OCI-LY3 (cell line): ENCODE data around the gene TNNI2.

ENCODE experiments used
- H2AFZ ChIP-seq: fragments of 200-600, 300-600 bp; shearing (Covaris generic); 2 replicates; pipeline ENCODE4 v1.6.0; 2014; ENCODE audit warnings: antibody characterized with exemption, low read depth, low read length
- H3K27ac ChIP-seq: fragments of 200-600, 300-600 bp; sonication (generic); 2 replicates; pipeline ENCODE4 v1.5.1; 2014; ENCODE audit warnings: mild to moderate bottlenecking, low read length, moderate library complexity, mixed read lengths
- H3K27me3 ChIP-seq: fragments of 200-600, 300-600 bp; sonication (generic); 2 replicates; pipeline ENCODE4 v1.6.1; 2014; ENCODE audit warnings: low read depth, low read length, mixed read lengths
- H3K36me3 ChIP-seq: fragments of 200-600, 300-600 bp; sonication (generic); replicated peaks from 2 replicates; pipeline ENCODE3; 2014; ENCODE audit warnings: low read depth, low read length, mixed read lengths
- H3K4me1 ChIP-seq: fragments of 300-600, 200-600 bp; sonication (generic); 2 replicates; pipeline ENCODE4 v1.6.1; 2014; ENCODE audit warnings: low read length, mixed read lengths
- H3K4me2 ChIP-seq: fragments of 200-600, 300-600 bp; sonication (generic); 2 replicates; pipeline ENCODE4 v1.6.1; 2014; ENCODE audit warnings: low read length, mixed read lengths
- H3K4me3 ChIP-seq: fragments of 300-600, 200-600 bp; sonication (generic); 2 replicates; pipeline ENCODE4 v1.5.1; 2014; ENCODE audit warnings: antibody characterized with exemption, mild to moderate bottlenecking, low read length, moderate library complexity
- H3K79me2 ChIP-seq: fragments of 300-600, 200-600 bp; shearing (Covaris generic); 2 replicates; pipeline ENCODE4 v1.6.1; 2014; ENCODE audit warnings: mild to moderate bottlenecking, low read length, mixed read lengths
- H3K9ac ChIP-seq: fragments of 300-600, 200-600 bp; shearing (Covaris generic); 2 replicates; pipeline ENCODE4 v1.6.0; 2014; ENCODE audit warnings: mild to moderate bottlenecking, low read length, moderate library complexity
- H3K9me3 ChIP-seq: fragments of 200-600, 300-600 bp; shearing (Covaris generic); 2 replicates; pipeline ENCODE4 v1.6.1; 2014; ENCODE audit warnings: low read length, mixed read lengths; ENCODE audit not compliant: insufficient read depth
- H4K20me1 ChIP-seq: fragments of 200-600, 300-600 bp; sonication (generic); 2 replicates; pipeline ENCODE4 v1.6.1; 2016; ENCODE audit warnings: low read length, mixed read lengths; ENCODE audit not compliant: insufficient read depth
- EZH2phosphoT487 ChIP-seq: fragments of 200-600 bp; shearing (Covaris generic); IDR thresholded peaks from 2 replicates; pipeline ENCODE4 v1.6.1; 2018; ENCODE audit warnings: antibody characterized with exemption, mixed run types, low read depth
- TF ChIP-seq, protein P1 (sequence below): fragments of 200-600, 300-600 bp; sonication (generic); IDR thresholded peaks from 2 replicates; pipeline ENCODE4 v1.5.1; 2014; ENCODE audit warnings: antibody characterized with exemption, low read length, low read depth

The TNNI2 gene

DNA sequence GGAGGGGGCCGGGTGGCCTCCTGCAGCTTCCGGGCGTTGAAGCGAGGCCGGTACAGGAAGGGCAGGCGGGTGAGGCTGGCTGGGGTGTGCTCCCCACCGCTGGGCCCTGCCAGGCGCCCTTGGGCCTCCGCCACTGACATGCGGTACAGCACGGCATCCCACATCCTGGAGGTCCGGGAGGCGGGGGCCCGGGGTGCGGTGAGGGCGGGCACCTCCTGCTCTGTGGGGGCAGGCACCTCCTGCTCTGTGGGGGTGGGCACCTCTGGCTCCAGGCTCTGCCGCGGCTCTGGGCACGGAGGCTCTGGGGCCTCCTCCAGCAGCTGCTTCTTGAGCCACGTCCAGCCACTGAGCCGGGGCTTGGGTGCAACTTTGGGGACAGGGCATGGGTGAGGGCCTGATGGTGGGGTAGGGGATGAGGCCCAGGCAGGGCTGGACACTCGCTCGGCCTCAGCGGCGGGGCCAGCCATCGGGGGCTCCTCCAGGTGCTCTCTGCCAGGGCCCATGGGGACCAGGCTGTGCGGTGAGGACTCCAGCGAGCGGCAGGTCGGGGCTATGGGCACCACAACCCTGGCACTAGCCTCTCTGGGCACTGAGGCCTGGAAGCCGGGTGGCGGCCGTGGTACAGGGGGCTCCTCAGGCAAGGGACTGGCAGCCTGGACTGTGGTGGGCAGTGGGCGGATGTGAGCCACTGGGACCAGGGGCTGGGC lies 50.6 kb downstream of the TNNI2 start:
- H2AFZ ChIP-seq, result no peak overlapping the region
- no peak overlapping the region for H3K27ac ChIP-seq
- no peaks in the 10 kb centered on the region for H3K79me2 ChIP-seq
- TF ChIP-seq, protein P1, sequence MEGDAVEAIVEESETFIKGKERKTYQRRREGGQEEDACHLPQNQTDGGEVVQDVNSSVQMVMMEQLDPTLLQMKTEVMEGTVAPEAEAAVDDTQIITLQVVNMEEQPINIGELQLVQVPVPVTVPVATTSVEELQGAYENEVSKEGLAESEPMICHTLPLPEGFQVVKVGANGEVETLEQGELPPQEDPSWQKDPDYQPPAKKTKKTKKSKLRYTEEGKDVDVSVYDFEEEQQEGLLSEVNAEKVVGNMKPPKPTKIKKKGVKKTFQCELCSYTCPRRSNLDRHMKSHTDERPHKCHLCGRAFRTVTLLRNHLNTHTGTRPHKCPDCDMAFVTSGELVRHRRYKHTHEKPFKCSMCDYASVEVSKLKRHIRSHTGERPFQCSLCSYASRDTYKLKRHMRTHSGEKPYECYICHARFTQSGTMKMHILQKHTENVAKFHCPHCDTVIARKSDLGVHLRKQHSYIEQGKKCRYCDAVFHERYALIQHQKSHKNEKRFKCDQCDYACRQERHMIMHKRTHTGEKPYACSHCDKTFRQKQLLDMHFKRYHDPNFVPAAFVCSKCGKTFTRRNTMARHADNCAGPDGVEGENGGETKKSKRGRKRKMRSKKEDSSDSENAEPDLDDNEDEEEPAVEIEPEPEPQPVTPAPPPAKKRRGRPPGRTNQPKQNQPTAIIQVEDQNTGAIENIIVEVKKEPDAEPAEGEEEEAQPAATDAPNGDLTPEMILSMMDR, result no peak
- no peak for TF ChIP-seq EZH2phosphoT487
- no peak overlapping the region for H3K4me2 ChIP-seq
- H3K36me3 ChIP-seq, result peaks cover 36% of the 10 kb centered on the region
- no peaks in the 10 kb centered on the region for H3K27me3 ChIP-seq
- H3K9ac ChIP-seq, result no peak overlapping the region
- no peak overlapping the region for H3K4me3 ChIP-seq
- H3K9me3 ChIP-seq, result no peaks in the 10 kb centered on the region
- H3K4me1 ChIP-seq, result no peaks in the 10 kb centered on the region
- H4K20me1 ChIP-seq, result peaks cover 50% of the 10 kb centered on the region

DNA sequence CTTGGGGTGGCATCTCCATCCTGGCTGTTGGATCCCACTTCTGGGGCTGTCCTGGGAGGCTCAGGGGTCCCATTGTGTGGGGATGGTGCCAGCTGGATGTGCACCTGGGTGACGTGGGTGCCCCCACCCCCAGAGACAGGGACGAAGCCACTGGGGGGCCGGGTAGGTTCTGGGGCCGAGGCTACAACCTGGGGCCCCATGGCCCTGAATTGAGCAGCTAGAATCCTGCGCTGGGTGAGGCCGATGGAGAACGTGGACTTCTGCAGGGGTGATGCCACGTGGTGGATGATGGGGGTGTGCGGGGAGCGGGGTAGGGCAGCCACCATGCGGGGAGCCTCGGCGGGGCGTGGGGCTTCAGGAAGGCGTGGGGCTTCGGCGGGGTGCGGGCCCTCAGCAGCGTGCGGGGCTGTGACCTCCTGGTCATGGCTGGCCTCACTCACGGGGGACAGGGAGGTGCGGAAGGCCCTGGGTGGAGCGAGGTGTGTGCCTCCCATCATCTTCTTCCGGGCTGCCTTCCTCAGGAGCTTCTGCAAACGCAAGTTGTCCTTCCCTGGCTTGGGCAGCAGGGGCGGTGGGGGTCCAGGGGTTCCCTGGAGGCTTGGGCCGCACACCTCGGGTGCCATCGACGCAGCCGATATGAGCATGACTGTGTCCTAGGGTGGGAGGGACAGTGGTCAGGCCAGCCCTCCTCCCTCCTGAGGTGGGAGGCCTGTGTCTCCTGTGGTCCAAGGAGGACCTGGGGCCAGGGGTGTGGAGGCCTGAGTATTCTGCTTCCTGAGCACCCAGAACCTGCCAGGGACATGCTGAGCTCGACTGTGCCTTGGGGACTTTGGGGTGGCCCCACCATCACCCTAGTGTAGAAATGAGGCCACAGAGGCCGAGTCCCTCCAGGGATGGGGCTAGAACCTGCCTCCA lies 51.4 kb downstream of the TNNI2 start:
- TF ChIP-seq, protein P1, result no peak
- no peak for TF ChIP-seq EZH2phosphoT487
- no peak overlapping the region for H3K4me3 ChIP-seq

More for the DNA sequence above, 51.4 kb downstream of the TNNI2 start:
- H3K36me3 ChIP-seq, result peaks cover 28% of the 10 kb centered on the region
- H3K27me3 ChIP-seq, result no peaks in the 10 kb centered on the region
- no peaks in the 10 kb centered on the region for H3K9me3 ChIP-seq
- H3K9ac ChIP-seq, result no peak overlapping the region
- no peak overlapping the region for H3K4me2 ChIP-seq
- H3K79me2 ChIP-seq, result no peaks in the 10 kb centered on the region
- H3K4me1 ChIP-seq, result no peaks in the 10 kb centered on the region
- peaks cover 41% of the 10 kb centered on the region for H4K20me1 ChIP-seq
- no peak overlapping the region for H3K27ac ChIP-seq
- H2AFZ ChIP-seq, result no peak overlapping the region
